ENCODE results near the gene ITPRID2.
A peak's percentile ranks its signal among the peaks of the same experiment; 100 is the strongest.

Gene ITPRID2

GRCh38 chr2:181891258-181891965 is at the start of gene ITPRID2:
TSS of gene ITPRID2 (plus strand) at chr2:181891730. CDS start at chr2:181892067, 337 bp downstream.
- DNase-seq: peak; percentile 69

GRCh38 chr2:181844551-181845290 is 46.8 kb upstream of the ITPRID2 start:
- no peak for DNase-seq

- no peak for DNase-seq
Measured at GRCh38 chr2:181846399-181847197, 44.9 kb upstream of the ITPRID2 start.

- no peak for DNase-seq
Measured at GRCh38 chr2:181847198-181847556, 44.4 kb upstream of the ITPRID2 start.

GRCh38 chr2:181847702-181848101 is 43.8 kb upstream of the ITPRID2 start:
- no peak for DNase-seq

GRCh38 chr2:181848261-181848886 is 43.2 kb upstream of the ITPRID2 start:
- no peak for DNase-seq

- no peak for DNase-seq
Measured at GRCh38 chr2:181849601-181850000, 41.9 kb upstream of the ITPRID2 start.

- no peak for DNase-seq
Measured at GRCh38 chr2:181850936-181851560, 40.5 kb upstream of the ITPRID2 start.

- DNase-seq: no peak
Measured at GRCh38 chr2:181851726-181852125, 39.8 kb upstream of the ITPRID2 start.

- DNase-seq: no peak
Measured at GRCh38 chr2:181853696-181854095, 37.8 kb upstream of the ITPRID2 start.

- DNase-seq: no peak
Measured at GRCh38 chr2:181857483-181857882, 34.0 kb upstream of the ITPRID2 start.

GRCh38 chr2:181858600-181858999 is 32.9 kb upstream of the ITPRID2 start:
- DNase-seq: no peak

- DNase-seq: no peak
Measured at GRCh38 chr2:181859123-181859522, 32.4 kb upstream of the ITPRID2 start.

- no peak for DNase-seq
Measured at GRCh38 chr2:181859803-181860202, 31.7 kb upstream of the ITPRID2 start.

GRCh38 chr2:181861379-181861778 is 30.2 kb upstream of the ITPRID2 start:
- DNase-seq: no peak

- DNase-seq: no peak
Measured at GRCh38 chr2:181862583-181863281, 28.8 kb upstream of the ITPRID2 start.

GRCh38 chr2:181872178-181872577 is 19.4 kb upstream of the ITPRID2 start:
- DNase-seq: no peak

GRCh38 chr2:181876614-181877063 is 14.9 kb upstream of the ITPRID2 start:
- DNase-seq: no peak

- DNase-seq: no peak
Measured at GRCh38 chr2:181877181-181877664, 14.3 kb upstream of the ITPRID2 start.

GRCh38 chr2:181878448-181878847 is 13.1 kb upstream of the ITPRID2 start:
- DNase-seq: no peak

GRCh38 chr2:181879295-181879694 is 12.2 kb upstream of the ITPRID2 start:
- DNase-seq: no peak

Measured in activated naive CD4-positive, alpha-beta T cell treated with anti-CD3 and anti-CD28 coated beads, Interleukin-2, amount 50 U/mL, for 16 hours (primary cell).